Panc1 (cell line): ENCODE results near the gene MED8.

Experiments
- CTCF ChIP-seq: fragments of 450-650 bp; IDR thresholded peaks from 2 replicates; pipeline ENCODE4 v1.5.1; 2017; ENCODE audit warnings: mild to moderate bottlenecking
- POLR2AphosphoS5 ChIP-seq: IDR thresholded peaks from 2 replicates; pipeline ENCODE4 v1.6.1; 2012; ENCODE audit warnings: mild to moderate bottlenecking, low read depth, low read length, moderate library complexity
- REST ChIP-seq, 2 experiments: IDR thresholded peaks; 2 replicates each; pipeline ENCODE4 v1.6.1; 2011 to 2012; ENCODE audit warnings: low read depth in 2 of 2, control low read depth in 1 of 2, low read length in 1 of 2, mild to moderate bottlenecking in 1 of 2, moderate library complexity in 1 of 2; ENCODE audit not compliant: insufficient read depth in 1 of 2
- SIN3A ChIP-seq: IDR thresholded peaks from 2 replicates; pipeline ENCODE4 v1.6.1; 2012; ENCODE audit warnings: low read depth, mild to moderate bottlenecking, low read length, moderate library complexity, borderline replicate concordance; ENCODE audit not compliant: insufficient read depth
- TCF7L2 ChIP-seq: IDR thresholded peaks from 2 replicates; pipeline ENCODE4 v1.6.1; 2011; ENCODE audit warnings: mild to moderate bottlenecking, low read depth, low read length, inconsistent platforms

- TF ChIP-seq CTCF (no peak), POLR2AphosphoS5 (no peak), REST (IDR thresholded peaks at IDR 0.05; ENCODE audit: insufficient read depth in 1 of 2, low read depth in 2 of 2, low read length in 1 of 2) (no peak), TCF7L2 (no peak), SIN3A (no peak)
These were observed 34.3 kb upstream of the MED8 start for GRCh38 chr1:43423672-43424550.
